HG02840 (cell line): ENCODE data around the gene FOXE3.
"Not testable (repeated sequence)": the region's sequence is repeated elsewhere in the genome, so short reads cannot be mapped to it uniquely, and the experiment has no call there.

ENCODE experiments used
- ATAC-seq: cut with Tn5 transposase; IDR thresholded peaks from one replicate; pipeline ENCODE4 v1.9.1; 2021; ENCODE audit warnings: mild to moderate bottlenecking, moderate library complexity, moderate number of reproducible peaks; ENCODE audit not compliant: unreplicated experiment, low FRiP score

The FOXE3 gene

GRCh38 chr1:47444562-47445465 lies 28.7 kb downstream of the FOXE3 start:
- no peak for ATAC-seq

DNA sequence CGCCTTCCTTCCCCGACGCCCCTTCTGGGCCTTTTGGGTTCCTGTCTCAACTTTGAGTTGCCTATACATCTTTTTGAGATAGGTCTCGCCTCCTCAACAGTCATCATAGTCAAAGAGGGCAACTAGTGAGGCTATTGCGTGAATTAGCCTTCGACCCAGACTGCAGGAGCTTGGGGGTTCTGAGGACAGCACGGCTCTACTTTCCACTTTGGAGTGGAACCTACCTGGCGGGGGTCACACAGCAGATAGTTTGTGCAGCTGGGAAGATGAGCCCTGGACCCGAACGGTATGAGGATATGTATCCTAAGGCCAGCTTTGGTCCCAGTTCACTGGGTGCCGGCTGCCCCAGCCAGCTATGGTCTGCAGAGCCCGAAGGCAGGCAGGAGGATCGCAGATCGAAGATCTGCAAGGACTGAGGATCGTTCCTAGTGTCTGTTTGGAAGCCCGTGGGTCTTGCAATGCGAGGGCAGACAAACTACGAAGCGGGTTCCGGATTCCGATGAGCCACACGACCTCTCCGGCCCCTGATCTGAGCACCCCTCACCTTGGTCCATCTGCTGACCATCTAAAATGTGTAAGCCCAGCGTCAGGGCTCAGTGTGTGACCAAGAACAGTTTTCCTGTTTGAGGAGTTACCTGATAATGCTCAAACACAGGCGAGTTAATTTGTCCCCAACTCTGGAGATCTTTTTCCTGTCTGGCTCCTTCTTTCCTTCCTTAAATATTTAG lies 29.9 kb downstream of the FOXE3 start:
- ATAC-seq = no peak

DNA sequence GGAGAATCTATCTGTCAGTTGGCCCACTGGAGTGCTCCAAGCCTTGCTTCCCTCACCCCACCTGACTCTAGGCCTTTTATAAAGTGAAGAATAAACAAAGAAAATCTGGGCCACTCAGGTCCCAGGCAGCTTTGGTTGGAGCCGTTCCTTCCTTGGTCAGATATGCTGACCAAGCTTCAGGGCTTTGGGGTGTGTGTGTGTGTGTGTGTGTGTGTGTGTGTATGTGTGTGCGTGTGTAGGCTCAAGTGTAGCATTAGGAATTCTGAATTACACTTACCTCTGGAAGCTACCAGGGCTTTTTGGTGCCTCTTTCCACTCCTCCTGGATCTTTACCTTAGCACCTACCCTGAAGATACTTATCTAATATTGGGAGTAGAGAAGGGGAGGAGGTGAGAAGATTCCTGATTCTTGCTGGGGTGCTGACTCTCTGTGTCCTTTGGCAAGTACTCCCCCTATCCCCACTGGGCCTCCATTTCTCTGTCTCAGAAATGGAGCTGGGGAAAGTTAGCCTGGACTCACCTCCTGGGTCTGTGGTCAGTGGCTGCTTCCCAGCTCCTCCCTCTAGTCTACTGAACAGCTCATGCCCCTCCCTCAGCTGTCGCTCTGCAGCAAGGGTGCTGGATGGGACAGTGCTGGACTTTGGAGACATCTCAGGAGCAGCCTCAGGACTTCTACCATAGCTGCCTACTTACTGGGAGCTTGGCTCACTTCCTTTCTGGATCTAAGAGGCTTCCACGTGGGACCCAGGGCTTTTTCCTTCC lies 32.6 kb downstream of the FOXE3 start:
- no peak for ATAC-seq

DNA sequence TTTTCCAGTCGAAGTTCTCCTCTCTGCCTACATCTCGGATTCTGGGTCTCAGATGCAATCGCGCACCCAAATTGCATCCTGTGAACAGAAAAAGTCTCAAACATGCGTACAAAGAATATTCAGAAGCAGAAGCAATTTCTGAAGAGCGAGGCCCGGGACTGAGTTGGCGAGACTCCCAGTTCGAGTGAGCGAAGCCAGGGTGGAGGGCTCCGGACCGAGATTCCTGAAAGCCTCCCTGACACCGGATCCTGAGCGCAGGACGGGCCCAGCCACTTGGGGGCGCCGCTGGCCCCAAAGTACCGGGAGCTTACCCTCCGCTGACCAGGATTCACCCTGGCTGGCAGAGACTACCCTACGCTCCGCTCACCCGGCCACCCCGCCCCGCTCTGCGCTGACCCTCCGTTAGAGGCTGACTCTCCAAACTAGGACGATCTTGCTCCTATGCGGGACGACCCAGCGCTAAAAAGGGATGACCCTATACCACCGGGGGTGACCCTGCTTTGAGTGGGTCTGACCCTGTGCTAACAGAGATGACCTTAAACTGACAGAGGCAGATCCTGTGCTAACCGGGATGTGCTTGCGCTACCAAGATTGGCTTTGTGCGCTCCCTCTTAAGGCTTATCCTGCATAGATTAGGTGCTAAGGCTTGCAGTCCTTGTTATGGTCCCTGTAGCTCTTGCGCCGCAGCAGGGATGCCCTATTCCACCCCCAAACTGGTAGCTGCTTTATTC lies 33.9 kb downstream of the FOXE3 start:
- ATAC-seq = no peak

- no peak for ATAC-seq
Observed at GRCh38 chr1:47450606-47451005, 34.5 kb downstream of the FOXE3 start.

- ATAC-seq = no peak
Observed at GRCh38 chr1:47452426-47452825, 36.3 kb downstream of the FOXE3 start.

DNA sequence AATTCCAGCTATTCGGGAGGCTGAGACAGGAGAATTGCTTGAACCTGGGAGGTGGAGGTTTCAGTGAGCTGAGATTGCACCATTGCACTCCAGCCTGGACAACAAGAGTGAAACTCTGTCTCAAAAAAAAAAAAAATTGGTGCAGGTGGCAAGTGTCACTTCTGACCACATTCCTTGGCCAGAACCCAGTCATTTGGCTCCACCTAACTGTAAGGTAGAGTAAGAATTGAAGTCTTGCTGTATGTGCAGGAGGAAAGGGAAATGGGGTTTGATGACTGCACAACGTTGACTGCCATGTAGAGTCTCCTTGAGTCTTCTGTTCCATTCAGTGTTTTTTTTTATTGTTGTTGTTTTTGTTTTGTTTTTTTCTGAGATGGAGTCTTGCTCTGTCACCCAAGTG lies 37.8 kb downstream of the FOXE3 start:
- ATAC-seq = not testable (repeated sequence)

DNA sequence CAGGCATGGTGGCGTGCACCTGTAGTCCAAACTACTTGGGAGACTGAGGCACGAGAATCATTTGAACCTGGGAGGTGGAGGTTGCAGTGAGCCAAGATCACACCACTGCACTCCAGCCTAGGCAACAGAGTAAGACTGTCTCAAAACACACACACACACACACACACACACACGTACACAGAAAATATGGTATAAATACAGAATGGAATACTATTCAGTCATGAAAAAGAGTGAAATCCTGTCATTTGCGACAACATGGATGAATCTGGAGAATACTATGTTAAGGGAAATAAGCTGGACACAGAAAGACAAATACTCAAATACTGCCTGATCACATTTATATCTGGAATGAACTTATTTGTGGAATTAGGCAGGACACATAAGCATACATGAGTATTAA lies 40.2 kb downstream of the FOXE3 start:
- ATAC-seq = no peak

DNA sequence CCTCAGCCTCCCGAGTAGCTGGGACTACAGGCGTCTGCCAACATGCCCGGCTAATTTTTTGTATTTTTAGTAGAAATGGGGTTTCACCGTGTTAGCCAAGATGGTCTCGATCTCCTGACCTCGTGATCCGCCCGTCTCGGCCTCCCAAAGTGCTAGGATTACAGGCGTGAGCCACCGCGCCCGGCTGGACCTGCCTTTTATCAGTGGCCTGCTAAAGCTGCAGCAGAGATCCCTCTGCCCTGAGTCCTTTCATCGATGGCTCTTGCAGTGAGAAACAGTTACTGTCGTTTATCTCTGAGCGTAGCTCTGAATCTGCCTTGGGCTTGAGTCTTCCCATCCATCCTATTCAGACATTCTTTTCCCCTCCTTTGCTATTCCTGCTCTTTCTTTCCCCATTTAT lies 41.5 kb downstream of the FOXE3 start:
- ATAC-seq = not testable (repeated sequence)

- ATAC-seq = no peak
Observed at GRCh38 chr1:47459253-47459788, 43.2 kb downstream of the FOXE3 start.

GRCh38 chr1:47460040-47460439 lies 44.0 kb downstream of the FOXE3 start:
- ATAC-seq = no peak

DNA sequence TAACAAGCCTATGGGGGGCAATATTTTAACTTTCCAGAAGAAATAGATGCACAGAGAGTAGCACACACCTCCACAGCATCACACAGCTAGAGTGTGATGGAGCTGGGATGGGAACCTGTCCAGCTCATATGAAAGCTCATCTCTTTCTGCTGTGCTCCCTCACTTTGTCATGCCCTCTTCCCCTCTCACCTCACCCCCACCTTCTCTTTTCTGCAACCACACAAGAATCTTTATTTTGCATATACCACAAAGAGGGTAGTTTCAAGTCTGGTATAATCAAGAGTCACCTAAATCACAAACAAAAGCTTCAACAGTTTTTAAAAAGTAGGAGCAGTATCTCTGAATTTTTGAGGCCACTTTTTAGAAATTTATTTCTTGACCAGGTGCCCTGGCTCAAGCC lies 44.4 kb downstream of the FOXE3 start:
- ATAC-seq = no peak

DNA sequence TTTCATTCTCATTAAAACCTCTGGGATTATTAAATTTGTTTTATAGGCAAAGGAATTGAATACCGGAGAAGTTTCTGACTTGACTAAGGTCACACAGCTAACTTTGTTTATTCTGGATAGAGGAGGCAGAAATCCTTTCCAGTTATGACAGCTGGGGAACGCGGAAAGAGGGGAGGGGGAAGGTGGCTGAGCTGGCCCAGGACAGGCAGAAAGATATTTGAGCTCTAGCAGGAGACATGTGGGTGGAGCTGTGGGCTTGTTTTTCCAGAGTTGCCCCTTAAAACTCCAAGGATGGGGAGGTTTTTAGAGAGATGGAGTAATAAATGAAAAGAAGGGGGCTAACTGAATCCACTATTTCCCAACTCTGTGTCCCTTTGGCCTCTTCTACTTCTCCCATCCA lies 49.5 kb downstream of the FOXE3 start:
- ATAC-seq = no peak
